Cardiac muscle cell (in vitro differentiated cells and primary cell): ENCODE measurements around the gene VPS16. TPM values are rescaled to one million over a fixed set of nuclear protein-coding genes. Genes with fewer than 3 reads are reported as not detected.

Experiments used
- DNase-seq, 2 donors: peaks; one replicate each; pipeline versions ENCODE4 v3.0.0 to v3.0.0-alpha.2; 2010 to 2017; ENCODE audit warnings: low read depth in 1 of 2, low spot score in 1 of 2
- H3K27ac ChIP-seq: fragments of 200-600 bp; sonication (generic); 2 replicates; pipeline ENCODE4 v1.5.1; 2016
- H3K27me3 ChIP-seq: fragments of 200-600 bp; sonication (generic); 2 replicates; pipeline ENCODE4 v1.6.0; 2016; ENCODE audit warnings: control low read depth
- H3K36me3 ChIP-seq: fragments of 200-600 bp; sonication (generic); 2 replicates; pipeline ENCODE4 v1.5.1; 2016; ENCODE audit warnings: control low read depth
- H3K4me1 ChIP-seq: fragments of 200-600 bp; sonication (generic); 2 replicates; pipeline ENCODE4 v1.8.1; 2017; ENCODE audit warnings: low read depth, mild to moderate bottlenecking, mixed run types
- H3K4me3 ChIP-seq: fragments of 200-600 bp; sonication (generic); 2 replicates; pipeline ENCODE4 v1.5.1; 2016; ENCODE audit warnings: mild to moderate bottlenecking
- H3K9me3 ChIP-seq: fragments of 200-600 bp; sonication (generic); 2 replicates; pipeline ENCODE4 v1.5.1; 2017; ENCODE audit warnings: low read depth, mild to moderate bottlenecking, control low read depth
- CTCF ChIP-seq: IDR thresholded peaks from 2 replicates; pipeline ENCODE4 v1.5.1; 2012; ENCODE audit warnings: low read depth, mild to moderate bottlenecking, low read length
- polyA plus RNA-seq: library from polyadenylated mRNA; unstranded; fragments of >200 nt; fragmentation: Nextera tagmentation; extraction: Ambion mirVana; gene quantifications from 2 replicates; pipeline ENCODE4 v1.2.1, GENCODE V29; 2016
- total RNA-seq: library from RNA; depleted of rRNA; stranded (reverse); fragments of >200 nt; gene quantifications from 2 replicates; pipeline ENCODE4 v1.2.3, GENCODE V29; 2016

Gene VPS16
- total and polyA plus RNA-seq, 2 experiments from 2014 or later = 44.5 to 49.1 TPM

- Histone ChIP-seq H3K4me3 (peak overlapping the region; percentile 100), H3K27me3 (peaks cover 14% of the 10 kb centered on the region), H3K9me3 (no peaks in the 10 kb centered on the region), H3K27ac (no peak overlapping the region), H3K36me3 (no peaks in the 10 kb centered on the region), H3K4me1 (peaks cover 9% of the 10 kb centered on the region)
- DNase-seq = no peak
- TF ChIP-seq CTCF = no peak
These were observed 31.3 kb downstream of the VPS16 start for GRCh38 chr20:2871661-2872458.

GRCh38 chr20:2872459-2873009 lies 32.0 kb downstream of the VPS16 start:
- Histone ChIP-seq H3K27ac (no peak overlapping the region), H3K9me3 (no peaks in the 10 kb centered on the region), H3K4me3 (peak overlapping the region; percentile 100), H3K36me3 (no peaks in the 10 kb centered on the region), H3K27me3 (peaks cover 14% of the 10 kb centered on the region), H3K4me1 (peaks cover 9% of the 10 kb centered on the region)
- peak; percentile 60 to 61 for DNase-seq
- peak; percentile 34 for TF ChIP-seq CTCF

DNA sequence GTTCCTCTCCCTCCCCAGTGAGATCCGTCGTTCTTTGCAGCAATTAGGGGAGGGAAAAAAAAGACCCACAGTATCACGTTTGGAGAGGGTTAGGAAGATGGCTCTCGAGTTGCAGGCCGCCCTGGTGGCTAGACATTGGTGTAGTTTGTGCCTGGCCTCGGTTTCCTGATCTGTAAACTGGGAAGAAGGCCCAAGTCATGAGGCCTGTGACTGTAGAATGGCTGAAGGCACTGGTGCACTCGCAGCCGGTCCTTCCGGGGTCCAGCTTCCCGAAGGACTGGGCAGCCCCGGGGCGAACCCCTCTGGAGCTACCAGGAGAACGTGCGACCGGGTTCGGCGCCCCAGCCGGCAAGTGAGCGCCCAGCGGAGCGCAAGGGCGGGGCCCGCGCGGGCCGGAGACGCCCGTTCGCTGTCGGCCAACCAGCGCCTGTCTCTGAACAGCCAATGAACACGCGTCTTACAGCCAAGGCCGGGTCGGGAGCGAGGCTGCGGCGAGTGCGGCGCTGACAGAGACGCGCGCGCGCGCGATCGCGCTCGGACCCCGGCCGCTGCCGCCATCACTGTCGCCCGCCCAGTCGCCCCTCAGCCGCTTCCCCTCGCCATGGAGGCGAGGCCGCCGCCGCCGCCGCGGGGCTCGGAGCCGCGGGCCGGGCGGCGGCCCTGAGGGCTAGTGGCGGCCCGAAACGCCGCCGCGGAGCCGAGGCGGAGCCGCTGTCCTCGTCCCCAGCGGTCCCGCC lies 32.6 kb downstream of the VPS16 start, which contains the start of gene PTPRA:
TSS of gene PTPRA (plus strand) at position 472 of the 737 bp plus-strand sequence. CDS start 90,797 bp downstream, outside the sequence.
- Histone ChIP-seq H3K36me3 (no peaks in the 10 kb centered on the region), H3K27me3 (peaks cover 14% of the 10 kb centered on the region), H3K9me3 (no peaks in the 10 kb centered on the region), H3K27ac (peak within 1 kb of the TSS; percentile 85), H3K4me3 (peak within 1 kb of the TSS; percentile 100), H3K4me1 (peaks cover 9% of the 10 kb centered on the region)
- no peak for TF ChIP-seq CTCF
- peak; percentile 93 to 95 for DNase-seq

GRCh38 chr20:2873747-2874041 lies 33.1 kb downstream of the VPS16 start:
- Histone ChIP-seq H3K9me3 (no peaks in the 10 kb centered on the region), H3K27ac (peak overlapping the region; percentile 85), H3K4me3 (peak overlapping the region; percentile 100), H3K36me3 (no peaks in the 10 kb centered on the region), H3K27me3 (peaks cover 14% of the 10 kb centered on the region), H3K4me1 (peaks cover 9% of the 10 kb centered on the region)
- DNase-seq = peak; percentile 51 to 87
- TF ChIP-seq CTCF = no peak

DNA sequence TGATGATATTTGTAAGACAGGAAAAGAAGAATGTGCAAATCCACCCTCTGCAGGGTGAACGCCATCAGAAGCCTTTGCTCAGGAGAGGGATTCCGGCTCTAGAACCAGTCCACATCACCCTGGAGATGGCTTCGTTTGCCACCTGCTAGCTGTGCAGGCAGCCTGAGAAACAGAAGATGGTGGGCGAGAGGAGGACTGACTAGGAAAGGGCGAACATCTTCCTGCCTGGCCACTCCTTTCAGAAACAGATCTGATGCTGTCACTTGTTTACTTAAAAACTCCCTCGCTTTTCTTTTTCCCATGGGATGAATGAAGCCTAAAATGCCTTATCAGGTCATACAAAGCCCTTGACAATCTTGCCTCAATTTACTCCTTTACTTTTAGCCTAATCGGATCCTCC lies 33.9 kb downstream of the VPS16 start:
- no peak overlapping the region for H3K27ac ChIP-seq
- DNase-seq = peak in 1 of 2 donors; percentile 7

More for the DNA sequence above, 33.9 kb downstream of the VPS16 start:
- TF ChIP-seq CTCF = no peak
- peaks cover 14% of the 10 kb centered on the region for H3K27me3 ChIP-seq
- H3K9me3 ChIP-seq = no peaks in the 10 kb centered on the region
- H3K4me3 ChIP-seq = peak overlapping the region; percentile 100
- peaks cover 9% of the 10 kb centered on the region for H3K4me1 ChIP-seq
- no peaks in the 10 kb centered on the region for H3K36me3 ChIP-seq
